ENCODE measurements around the gene PTPN22. TPM values are rescaled to one million over a fixed set of nuclear protein-coding genes. Genes with fewer than 3 reads are reported as not detected.

Gene PTPN22
- total and polyA plus RNA-seq, 9 of the 15 experiments (the other 6 are each of a cell fraction or from before 2014, with no cell fraction given), result 0.45 to 4.6 (median 1.1) TPM

- H2AFZ ChIP-seq (ENCODE audit: low read depth, low read length), result no peak overlapping the region
- H3K9me3 ChIP-seq (replicated peaks; ENCODE audit: control insufficient read depth, insufficient read depth, low read depth, low read length), result no peaks in the 10 kb centered on the region
- no peaks in the 10 kb centered on the region; the same call in 1 of the 2 replicates for H4K20me1 ChIP-seq (replicated peaks; ENCODE audit: control insufficient read depth, insufficient read depth, low read length)
- TF ChIP-seq TCF3 (CRISPR knock-in tag; IDR thresholded peaks at IDR 0.05) (no peak), ATF6 (CRISPR knock-in tag; IDR thresholded peaks at IDR 0.05) (no peak)
- ChIA-PET CTCF (ENCODE audit: low intra/inter-chr PET ratio) (no interaction called here), POLR2A (interaction anchor here (0.6 to 2.2 kb wide), 5 partner anchors 8 to 147 kb away, joined by 3 to 6 read pairs (median 3); no protein-coding TSS in a partner anchor)
- FAIRE-seq (no peak), ATAC-seq (no peak), DNase-seq (ENCODE audit: extremely low read depth in 1 of 4, low spot score in 3 of 4) (no peak)
- BruUV-seq (replicated peaks), result no TSS peak
- H3K4me1 ChIP-seq (replicated peaks in 1 of 2; ENCODE audit: control insufficient read depth in 2 of 2, insufficient read depth in 2 of 2, low read length in 2 of 2), result no peaks in the 10 kb centered on the region
- H3K79me2 ChIP-seq (ENCODE audit: control insufficient read depth, insufficient read depth, low read length), result peaks cover 88% of the 10 kb centered on the region
- no peak overlapping the region for H3K9ac ChIP-seq (ENCODE audit: insufficient read depth in 1 of 2, low read depth in 2 of 2, low read length in 2 of 2)
- in situ Hi-C loops (cut with MboI), result no loop called here
- H3K4me3 ChIP-seq, result no peak overlapping the region
- no peaks in the 10 kb centered on the region for H3K9me1 ChIP-seq (ENCODE audit: control insufficient read depth, insufficient read depth, low read length)
- H3K27ac ChIP-seq (ENCODE audit: extremely low read depth, low read depth, low read length), result no peak overlapping the region
- WGBS (ENCODE audit: insufficient coverage, low coverage, missing lambda C conversion rate), result 15% methylated on average over 1 of the region's 1 CpG
- no peaks in the 10 kb centered on the region for H3K27me3 ChIP-seq (ENCODE audit: control insufficient read depth in 2 of 2, insufficient read depth in 2 of 2, low read length in 2 of 2)
- no peak overlapping the region for H3K4me2 ChIP-seq (ENCODE audit: insufficient read depth, low read length)
- H3K36me3 ChIP-seq (ENCODE audit: control insufficient read depth, insufficient read depth, low read length), result peaks cover 56% of the 10 kb centered on the region
- intact Hi-C loops (cut with micrococcal nuclease), result no loop called here
Observed at GRCh38 chr1:113792986-113793385, 78.5 kb downstream of the PTPN22 start.

- ChIA-PET POLR2A (interaction anchor here (0.6 to 2.2 kb wide), 5 partner anchors 9 to 933 kb away, joined by 3 to 6 read pairs (median 3); no protein-coding TSS in a partner anchor), CTCF (ENCODE audit: low intra/inter-chr PET ratio) (no interaction called here)
- Histone ChIP-seq H3K36me3 (ENCODE audit: control insufficient read depth, insufficient read depth, low read length) (peaks cover 54% of the 10 kb centered on the region), H3K9me3 (replicated peaks; ENCODE audit: control insufficient read depth, insufficient read depth, low read depth, low read length) (no peaks in the 10 kb centered on the region), H3K4me3 (no peak overlapping the region), H3K27me3 (ENCODE audit: control insufficient read depth in 2 of 2, insufficient read depth in 2 of 2, low read length in 2 of 2) (no peaks in the 10 kb centered on the region), H3K27ac (ENCODE audit: extremely low read depth, low read depth, low read length) (no peak overlapping the region), H3K9ac (ENCODE audit: insufficient read depth in 1 of 2, low read depth in 2 of 2, low read length in 2 of 2) (no peak overlapping the region), H3K4me1 (replicated peaks in 1 of 2; ENCODE audit: control insufficient read depth in 2 of 2, insufficient read depth in 2 of 2, low read length in 2 of 2) (no peaks in the 10 kb centered on the region; a peak in 1 of 5 replicates), H3K4me2 (ENCODE audit: insufficient read depth, low read length) (no peak overlapping the region), H4K20me1 (replicated peaks; ENCODE audit: control insufficient read depth, insufficient read depth, low read length) (no peaks in the 10 kb centered on the region; the same call in 1 of the 2 replicates), H3K9me1 (ENCODE audit: control insufficient read depth, insufficient read depth, low read length) (no peaks in the 10 kb centered on the region), H3K79me2 (ENCODE audit: control insufficient read depth, insufficient read depth, low read length) (peaks cover 88% of the 10 kb centered on the region), H2AFZ (ENCODE audit: low read depth, low read length) (no peak overlapping the region)
- ATAC-seq (peak; percentile 44; the same call in 2 of the 3 replicates), FAIRE-seq (no peak), DNase-seq (ENCODE audit: extremely low read depth in 1 of 4, low spot score in 3 of 4) (no peak)
- WGBS (ENCODE audit: insufficient coverage, low coverage, missing lambda C conversion rate), result 82% methylated on average over 5 of the region's 5 CpGs
- no TSS peak for BruUV-seq (replicated peaks)
- intact Hi-C loops (cut with micrococcal nuclease) (no loop called here), in situ Hi-C loops (cut with MboI) (no loop called here)
- no peak for TF ChIP-seq ZNF695 (CRISPR knock-in tag; IDR thresholded peaks at IDR 0.05)
- no peak for TF ChIP-seq SP2 (IDR thresholded peaks at IDR 0.05; ENCODE audit: extremely low read depth, low read depth, low read length, poor library complexity, severe bottlenecking)
- TF ChIP-seq PML (IDR thresholded peaks at IDR 0.05; ENCODE audit: low read length), result no peak
- no peak for TF ChIP-seq NFE2L1 (tag; IDR thresholded peaks at IDR 0.05; ENCODE audit: borderline replicate concordance, low read depth)
- TF ChIP-seq BHLHE40 (IDR thresholded peaks at IDR 0.05; ENCODE audit: low read length), result no peak
- no peak for TF ChIP-seq PRMT5 (CRISPR knock-in tag; IDR thresholded peaks at IDR 0.05)
- TF ChIP-seq HSF4 (CRISPR knock-in tag; IDR thresholded peaks at IDR 0.05; ENCODE audit: borderline replicate concordance), result no peak
- no peak for TF ChIP-seq CBFA2T2 (conservative IDR thresholded peaks at IDR 0.05)
- no peak for TF ChIP-seq NCOR1 (IDR thresholded peaks at IDR 0.05)
- no peak for TF ChIP-seq GABPA (tag; conservative IDR thresholded peaks at IDR 0.05; ENCODE audit: low read depth)
- no peak for TF ChIP-seq KDM2B (CRISPR knock-in tag; IDR thresholded peaks at IDR 0.05)
- no peak for TF ChIP-seq ZBTB7A (IDR thresholded peaks at IDR 0.05; ENCODE audit: borderline replicate concordance, control insufficient read depth, low read depth, low read length)
- TF ChIP-seq IRF2 (CRISPR knock-in tag; IDR thresholded peaks at IDR 0.05), result no peak
- no peak for TF ChIP-seq ZNF124 (CRISPR knock-in tag; IDR thresholded peaks at IDR 0.05)
- no peak for TF ChIP-seq RNF2 (IDR thresholded peaks at IDR 0.05)
Observed at GRCh38 chr1:113792471-113792870, 79.0 kb downstream of the PTPN22 start.

Measured in K562 (cell line).